GM21381 (cell line): ENCODE measurements around the gene CC2D1B.

Experiments
- ATAC-seq: cut with Tn5 transposase; IDR thresholded peaks from one replicate; pipeline ENCODE4 v1.9.1; 2021; ENCODE audit warnings: mild to moderate bottlenecking, moderate library complexity; ENCODE audit not compliant: unreplicated experiment

The CC2D1B gene

DNA sequence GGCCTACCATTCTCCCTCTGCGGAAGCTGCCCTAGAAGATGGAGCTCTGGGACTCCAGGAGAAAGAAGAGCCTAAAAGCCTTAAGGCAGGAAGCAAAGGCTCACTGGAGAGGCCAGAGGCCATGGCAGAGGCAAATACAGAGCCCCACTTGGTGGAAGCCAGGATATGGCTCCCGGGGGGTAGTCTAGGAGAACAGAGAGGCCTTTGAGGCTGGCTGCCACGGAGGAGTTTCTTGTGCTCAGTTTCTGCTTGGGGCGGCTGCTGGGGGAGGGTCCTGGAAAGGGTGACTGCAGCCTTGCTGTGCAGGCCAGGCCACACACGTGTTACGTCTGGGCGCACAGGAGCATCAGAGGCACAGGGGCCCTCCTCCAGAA lies 5.4 kb downstream of the CC2D1B start:
- ATAC-seq: no peak

DNA sequence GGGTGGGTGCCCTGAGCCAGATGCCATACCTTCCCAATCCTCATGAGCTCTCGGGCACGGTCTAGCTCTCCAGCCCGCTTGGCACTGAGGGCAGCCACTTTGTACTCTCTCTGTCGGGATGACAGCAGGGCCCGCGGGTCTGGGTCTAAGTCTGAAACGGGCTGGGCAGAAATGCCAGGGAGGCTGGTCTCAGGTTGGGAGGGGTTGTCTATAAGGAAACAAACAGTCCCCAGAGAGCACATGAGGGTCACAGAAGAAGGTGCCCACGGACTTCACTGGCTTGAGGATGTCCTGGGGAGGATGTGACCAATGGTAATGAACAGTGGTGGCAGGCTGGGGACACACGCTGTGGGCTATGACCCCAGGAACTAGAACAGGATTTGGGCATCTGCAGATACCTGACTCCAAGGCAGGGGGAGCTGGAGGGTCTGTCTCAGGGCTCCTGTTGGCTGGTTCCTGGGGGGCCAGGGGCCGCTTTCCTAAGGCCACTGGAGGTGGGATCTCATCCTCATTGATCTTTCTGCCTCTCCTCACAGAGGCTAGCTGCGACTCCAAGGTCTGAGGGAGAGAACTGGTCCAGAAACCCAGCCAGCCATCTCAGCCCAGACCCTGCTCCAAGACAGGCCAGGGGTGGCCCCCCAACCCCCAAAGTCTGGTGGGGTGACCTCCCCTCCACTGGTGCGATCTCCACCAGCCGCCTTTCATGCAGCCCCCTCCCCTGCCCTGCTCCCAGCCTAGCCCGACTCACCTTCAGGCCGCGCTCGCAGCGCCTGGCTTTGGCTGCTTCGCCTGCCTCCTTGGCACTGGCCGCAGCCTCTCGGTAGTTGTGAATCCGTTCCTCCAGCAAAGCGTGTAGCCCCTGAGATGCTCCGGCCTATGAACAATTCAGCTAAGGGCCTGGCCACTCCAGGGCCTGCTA lies 6.1 kb downstream of the CC2D1B start:
- no peak for ATAC-seq

DNA sequence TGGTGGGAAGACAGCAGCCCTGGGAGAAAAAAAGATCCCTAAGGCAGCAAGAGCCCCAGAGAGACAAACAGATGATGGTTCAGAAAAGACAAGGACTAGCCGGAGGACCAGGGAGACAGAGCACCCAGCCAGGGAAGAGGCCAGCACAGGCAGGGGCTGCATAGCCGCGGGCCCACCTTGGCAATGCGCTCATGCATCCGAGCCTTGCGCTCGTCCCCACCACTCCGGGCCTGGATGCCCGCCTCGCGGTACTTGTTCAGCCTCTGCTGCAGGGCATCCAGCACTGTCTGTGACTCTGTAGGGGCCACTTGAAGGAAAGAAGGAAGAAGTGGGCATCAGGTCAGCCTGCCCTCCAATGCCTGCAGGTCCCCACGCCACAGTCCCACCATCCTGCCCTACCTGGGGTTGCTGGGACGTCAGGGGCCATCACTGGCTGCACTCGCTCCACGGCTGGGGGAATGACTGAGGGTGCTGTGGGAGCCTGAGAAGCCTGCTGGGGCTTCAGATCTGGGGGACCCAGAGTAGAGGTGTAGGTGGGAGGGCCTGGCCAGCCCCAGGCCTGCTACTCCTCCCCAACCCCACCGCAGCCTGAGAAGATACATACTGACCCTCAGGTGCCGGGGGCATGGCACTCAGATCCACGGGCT lies 7.0 kb downstream of the CC2D1B start:
- ATAC-seq: no peak

DNA sequence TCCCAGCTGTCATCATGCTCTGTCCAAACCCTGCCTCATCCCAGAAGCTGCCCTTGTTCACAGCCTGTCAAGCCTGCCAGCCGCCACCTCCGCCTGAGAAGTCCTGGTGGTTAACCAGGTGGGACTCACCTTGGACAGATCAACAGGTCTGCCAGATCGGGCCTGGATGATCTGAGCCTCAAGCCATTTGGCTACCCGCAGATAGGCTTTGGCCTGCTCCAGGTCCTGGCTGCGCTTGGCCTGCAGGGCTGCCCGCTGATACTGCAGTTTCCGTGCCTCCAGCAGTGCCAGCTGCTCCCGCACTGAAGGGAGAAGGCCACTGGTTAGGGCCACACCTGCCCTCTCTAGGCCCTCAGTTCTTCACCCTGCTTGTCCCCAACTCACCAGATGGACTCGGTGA lies 8.6 kb downstream of the CC2D1B start:
- no peak for ATAC-seq

DNA sequence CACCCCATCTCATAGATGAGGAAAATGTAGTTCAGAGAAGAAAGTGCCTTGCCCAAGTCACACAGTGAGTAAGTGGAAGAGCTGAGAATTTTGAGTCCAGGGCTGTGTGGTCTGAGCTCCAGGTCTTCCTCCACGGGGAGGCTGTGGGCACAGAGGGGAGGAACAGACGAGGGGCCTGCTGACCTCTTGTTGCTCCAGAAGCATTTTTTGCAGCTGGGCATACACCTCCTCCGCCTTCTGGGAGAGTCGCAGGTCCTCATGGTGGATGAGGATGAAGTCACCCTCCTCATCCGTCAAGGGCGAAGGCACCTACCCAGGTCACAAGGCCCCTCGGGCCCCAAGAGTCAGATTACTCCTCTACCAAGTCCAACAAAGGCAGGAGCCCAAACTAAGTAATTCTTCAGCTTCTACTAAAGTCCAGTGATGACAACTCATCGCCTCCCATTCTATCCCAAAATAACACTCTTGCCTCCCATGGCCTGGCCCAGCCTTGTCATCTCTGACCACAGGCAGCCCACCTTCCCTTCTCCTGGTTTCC lies 9.1 kb downstream of the CC2D1B start:
- ATAC-seq: no peak

DNA sequence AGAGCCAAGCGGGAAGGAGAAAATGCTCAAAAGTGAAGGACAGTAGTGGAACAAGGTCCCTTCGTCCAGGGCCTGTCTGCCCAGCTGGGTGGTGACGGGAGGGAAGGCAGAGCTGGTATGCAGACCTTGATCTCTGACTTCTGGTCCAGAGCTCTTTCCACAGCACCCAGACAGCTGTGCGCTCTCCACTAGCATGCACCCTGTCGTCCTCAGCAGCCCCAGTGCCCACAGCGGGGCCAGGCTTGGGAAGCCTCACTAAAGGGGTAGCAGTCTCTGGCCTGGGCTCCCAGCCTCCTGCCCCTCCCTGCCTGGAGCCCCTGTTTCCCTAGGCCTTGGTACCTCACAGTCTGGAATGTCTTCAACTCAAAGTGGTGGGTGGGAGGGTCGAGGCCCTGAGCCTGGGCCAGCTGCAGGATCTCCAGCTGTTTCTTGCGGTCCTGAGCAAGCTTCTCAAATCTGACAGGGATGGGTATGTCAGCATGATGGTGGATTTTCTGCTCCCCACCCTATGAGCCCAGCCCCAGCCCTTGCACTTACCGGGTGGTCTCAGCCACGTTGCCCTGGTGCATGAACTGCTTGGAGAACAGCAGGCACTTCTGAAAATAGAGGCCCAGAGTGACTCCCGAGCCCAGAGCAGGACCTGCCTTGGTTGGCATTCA lies 10.0 kb downstream of the CC2D1B start:
- ATAC-seq: no peak

DNA sequence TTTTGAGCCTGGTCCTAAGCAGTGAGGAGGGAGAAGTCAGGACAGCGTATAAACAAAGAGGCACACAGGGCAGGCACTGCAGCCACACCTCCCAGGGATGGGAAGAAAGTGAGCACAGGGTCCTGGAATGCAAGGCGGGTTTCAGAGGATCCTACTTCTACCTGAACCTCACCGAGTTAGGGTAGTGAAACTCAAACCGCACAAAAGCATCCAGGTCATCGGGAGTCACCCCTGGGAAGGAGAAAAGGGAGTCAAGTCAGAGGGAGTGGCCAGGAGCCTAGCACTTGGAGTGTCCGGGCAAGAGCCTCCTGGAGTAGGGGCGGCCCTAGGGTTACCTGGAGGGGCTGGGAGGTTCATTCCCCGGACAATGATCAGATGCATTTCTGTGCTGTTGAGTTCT lies 10.6 kb downstream of the CC2D1B start:
- no peak for ATAC-seq

DNA sequence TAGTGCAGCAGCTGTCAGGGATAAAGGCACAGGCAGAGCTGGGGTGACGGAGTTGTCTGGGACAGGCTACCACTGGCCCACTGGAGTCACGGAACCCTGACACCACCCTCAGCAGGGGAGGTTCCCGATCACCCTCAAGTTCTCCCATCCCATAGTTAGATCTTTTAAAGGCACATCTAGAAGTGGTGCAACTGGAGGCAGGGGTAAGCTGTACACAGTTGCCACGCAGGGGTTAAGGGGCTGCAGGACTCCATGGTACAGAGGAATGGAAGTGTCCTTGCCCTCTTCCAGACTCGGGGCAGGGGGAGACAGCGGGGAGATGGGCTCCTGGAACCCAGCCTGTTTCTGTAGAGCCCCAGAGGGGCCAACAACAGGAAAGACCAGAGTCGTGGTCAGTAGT lies 13.3 kb downstream of the CC2D1B start:
- no peak for ATAC-seq

DNA sequence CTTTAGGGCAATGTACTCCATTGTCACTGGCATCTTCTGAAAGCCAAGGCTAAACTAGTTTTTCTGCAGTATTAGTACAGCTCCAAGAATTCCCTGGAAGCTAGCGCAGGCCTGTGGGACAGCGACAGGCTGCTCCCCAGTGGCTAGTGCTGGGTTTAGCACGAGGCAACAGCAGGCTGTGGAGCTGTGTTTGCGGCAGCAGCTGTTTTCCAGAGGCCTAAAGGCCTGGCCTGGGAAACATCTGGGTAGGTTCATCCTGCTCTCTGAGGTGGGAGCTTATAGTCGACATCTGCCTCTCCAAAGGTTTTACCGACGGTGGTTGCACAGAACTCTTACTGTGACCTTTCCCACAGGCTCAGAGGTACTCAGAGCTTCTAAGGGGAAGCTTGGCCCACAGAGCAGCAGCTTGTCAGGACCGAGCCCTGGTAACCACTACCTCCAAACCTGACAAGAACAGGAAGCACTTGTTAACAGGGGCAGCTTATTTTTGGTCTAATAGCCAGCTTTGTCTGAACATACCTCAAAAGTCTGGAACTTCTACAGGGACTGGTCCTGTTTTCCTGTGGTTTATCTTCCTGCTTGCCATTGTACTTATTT lies 17.2 kb downstream of the CC2D1B start:
- no peak for ATAC-seq

DNA sequence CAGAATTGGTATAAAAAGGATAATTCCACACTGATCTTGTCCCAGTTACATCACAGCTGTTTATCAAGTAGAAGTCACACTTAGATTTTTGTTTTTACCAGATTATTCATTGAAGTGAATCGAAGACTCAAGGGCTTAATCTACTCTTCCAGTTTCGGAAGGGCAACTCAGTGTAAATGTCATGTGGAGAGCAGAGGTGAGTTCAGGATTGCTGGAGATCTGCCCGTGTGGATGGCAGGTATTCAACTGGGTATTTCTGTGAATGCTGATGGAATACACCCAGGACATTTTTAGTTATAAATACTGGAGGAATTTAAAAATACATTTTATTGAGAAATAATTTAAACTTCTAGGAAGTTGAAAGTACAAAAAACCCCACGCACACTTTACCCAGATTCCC lies 19.4 kb downstream of the CC2D1B start:
- ATAC-seq: no peak

DNA sequence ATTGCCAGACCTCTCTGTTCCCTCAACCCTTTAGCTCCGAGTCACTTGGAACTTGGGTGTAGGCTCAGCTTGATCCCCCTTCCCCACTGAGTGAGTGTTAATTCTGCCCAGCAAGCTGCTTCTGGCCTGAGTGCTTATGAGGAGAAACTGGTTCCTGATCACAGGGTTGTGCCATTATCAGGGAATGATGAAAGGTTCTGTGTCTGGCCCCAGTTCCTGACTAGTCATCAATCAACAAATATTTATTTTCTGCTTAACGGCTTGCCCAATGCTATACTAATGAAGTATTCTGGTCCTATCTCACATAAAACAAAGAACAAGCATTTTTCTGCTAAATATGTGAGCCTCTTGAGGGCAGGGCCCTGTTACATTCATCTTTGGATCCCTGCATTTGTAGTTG lies 20.8 kb downstream of the CC2D1B start:
- no peak for ATAC-seq

DNA sequence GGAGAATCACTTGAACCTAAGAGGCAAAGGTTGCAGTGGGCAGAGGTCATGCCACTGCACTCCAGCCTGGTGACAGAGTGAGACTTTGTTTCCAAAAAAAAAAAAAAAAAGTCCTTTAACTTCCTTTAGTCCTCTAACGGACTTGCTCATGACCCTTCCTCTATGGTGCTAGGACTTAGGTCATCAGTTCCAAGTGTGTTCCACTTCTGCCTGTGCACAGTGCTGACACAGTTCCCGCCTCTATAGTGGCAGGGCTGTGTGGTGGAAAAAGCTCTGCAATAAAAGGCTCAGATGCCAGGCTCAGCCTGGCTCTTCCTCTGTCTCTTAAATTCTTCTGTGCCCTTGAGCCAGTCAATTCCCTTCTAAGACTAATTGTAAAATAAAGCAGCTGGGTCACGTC lies 22.0 kb downstream of the CC2D1B start:
- no peak for ATAC-seq

DNA sequence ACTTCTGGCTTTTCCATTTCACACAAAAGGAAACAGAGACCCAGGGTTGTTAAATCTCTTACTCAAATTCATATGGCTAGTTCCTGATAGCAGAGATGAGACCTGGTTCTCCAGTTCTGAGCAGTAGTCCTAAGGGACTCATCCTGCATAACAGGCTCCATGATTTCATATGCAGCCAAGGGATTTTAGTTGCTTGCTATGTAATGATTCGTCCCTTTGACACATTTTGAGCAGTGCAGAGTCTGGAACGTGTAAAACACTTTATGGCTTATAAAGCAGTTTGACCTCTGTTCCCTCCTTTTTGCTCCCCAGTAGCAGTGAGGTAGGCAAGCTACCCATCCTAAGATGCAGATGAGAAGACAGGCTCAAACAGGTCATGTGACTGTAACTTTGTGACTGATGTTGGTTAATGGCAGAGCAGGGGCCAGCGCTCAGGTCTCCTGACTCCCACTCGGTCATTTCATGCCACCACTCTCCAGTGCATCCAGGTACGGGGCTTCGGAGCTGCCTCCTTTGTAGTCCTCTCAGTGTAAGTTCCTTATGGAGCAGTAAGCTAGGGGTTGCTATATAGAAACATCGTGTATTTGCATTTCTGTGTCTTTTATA lies 24.2 kb downstream of the CC2D1B start:
- no peak for ATAC-seq

DNA sequence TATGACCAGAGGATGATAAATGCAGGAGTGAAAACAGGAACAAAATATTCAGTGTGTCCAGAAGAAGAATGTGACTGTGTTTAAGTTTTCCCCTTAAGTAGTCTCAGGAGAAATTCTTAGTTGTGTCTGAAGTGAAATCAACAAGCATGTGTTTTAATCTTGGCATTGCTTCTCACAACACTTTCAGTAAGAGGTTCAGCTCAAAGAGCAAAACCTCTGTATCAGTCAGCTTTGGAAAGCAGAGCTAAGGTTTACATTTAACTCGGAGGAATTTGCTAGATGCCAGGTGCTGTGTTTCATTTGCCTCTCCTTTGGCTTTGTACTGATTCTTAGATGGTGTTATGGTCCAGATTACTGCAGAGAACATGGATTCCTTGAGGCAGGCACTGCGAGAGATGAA lies 28.6 kb downstream of the CC2D1B start:
- no peak for ATAC-seq

DNA sequence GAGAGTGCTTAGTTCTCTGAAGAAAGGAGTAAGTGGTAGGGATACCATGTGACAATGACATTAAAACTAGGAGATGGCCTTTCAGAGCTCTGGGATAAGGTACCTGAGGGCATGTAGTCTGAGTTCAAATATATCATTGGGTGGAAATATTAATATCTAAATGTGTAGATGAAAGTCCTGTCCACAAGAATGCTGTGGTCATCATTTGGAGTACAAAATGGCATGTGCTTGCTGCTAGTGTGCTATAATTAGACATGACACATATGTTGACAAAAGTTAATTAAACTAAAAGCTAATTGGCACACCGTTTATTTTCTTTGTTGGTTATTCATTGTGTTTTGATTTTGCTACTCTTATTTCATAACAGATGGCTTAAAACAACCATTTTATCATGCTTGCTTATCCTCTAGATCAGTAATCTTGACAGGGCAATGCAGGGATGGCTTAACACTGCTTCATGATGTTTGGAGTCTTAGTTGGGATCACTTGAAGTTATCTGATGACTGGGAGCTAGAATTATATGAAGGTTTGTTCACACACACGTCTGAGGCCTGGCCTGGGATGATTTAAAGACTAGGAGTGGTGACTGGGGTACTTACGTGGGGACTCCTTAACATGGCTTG lies 31.0 kb downstream of the CC2D1B start:
- no peak for ATAC-seq

DNA sequence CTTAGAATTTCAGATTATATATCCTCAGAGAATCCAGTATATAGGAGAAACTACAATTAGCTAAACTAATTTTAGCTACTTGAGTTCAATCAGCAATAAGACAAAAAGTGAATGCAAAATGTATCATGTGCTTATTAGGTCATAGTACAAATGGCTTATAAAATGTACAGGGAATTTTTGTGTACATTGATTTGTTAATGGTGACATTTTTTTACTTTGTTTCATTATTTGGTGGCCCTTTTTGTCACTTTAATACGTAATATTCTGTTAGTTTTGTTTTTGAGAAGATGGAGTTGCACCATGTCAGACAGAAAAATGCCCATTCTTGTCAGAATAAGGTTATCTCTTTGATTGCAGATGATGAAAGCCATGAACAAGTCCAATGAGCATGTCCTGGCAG lies 33.6 kb downstream of the CC2D1B start:
- no peak for ATAC-seq

DNA sequence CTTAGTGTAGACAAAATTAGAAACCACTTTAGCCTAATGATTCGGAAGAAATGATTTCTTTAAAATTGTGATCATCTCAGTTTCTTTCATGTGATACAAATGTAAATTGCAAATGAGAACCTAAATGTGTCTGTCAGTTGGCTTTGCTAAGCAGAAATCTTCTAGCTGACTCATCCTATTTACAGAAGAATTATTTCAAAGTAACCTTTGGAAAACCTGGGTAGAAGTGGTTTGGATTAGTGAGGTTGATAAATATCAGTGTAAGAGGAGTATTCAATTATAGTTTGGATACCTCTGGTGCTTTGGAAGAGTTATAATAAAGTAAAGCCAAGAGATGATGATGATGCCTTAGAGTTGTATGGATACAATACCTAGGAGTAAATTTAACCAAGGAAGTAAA lies 37.4 kb downstream of the CC2D1B start:
- no peak for ATAC-seq

DNA sequence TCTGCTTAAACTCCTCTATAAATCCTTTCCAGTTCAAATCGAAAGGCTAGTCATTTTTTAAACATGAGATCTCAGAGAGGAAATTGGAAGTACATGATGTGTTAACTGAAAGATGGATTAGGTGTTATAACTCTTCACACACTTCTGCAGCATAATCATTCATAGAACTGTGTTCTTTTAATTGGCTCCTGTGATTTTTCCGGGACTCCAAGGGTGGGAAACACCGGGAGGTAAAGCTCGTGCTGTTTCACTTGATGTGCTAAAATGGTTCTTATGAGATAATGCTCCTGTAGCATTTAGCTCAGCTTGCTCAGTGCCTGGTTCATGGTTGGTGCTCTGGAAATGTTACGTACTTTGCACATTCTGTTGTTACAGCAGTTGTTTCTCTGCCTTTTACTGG lies 40.2 kb downstream of the CC2D1B start:
- no peak for ATAC-seq

DNA sequence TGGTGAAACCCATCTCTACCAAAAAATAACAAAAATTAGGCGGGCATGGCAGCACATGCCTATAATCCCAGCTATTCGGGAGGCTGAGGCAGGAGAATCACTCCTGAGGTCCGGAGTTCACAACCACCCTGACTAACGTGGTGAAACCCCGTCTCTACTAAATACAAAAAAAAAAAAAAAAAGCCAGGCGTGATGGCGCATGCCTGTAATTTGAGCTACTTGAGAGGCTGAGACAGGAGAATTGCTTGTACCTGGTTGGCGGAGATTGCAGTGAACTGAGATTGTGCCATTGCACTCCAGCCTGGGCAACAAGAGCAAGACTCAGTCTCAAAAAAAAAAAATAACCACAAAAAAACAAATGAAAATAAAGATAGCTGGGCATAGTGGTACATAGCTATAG lies 42.3 kb downstream of the CC2D1B start:
- no peak for ATAC-seq

DNA sequence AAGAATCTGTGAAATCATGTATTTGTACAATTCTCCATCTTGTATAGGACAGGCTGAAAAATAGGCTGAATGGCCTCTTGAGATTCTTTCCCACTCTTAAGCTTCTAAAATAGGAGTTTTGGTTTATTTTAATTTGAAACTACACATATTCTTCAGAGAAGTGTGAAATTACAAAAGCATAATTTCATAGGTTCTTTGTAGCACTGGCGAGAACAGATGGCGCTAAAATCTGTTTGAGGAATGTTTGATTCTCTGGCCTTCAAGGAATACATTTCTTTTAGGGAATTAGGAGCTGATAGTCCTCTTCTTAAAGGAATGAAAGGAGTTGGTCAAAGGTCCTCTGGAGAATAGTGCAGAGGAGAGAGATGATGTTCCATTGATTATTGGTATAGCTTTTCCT lies 44.9 kb downstream of the CC2D1B start:
- no peak for ATAC-seq
